Stimulated activated memory B cell treated with anti-CD40 and anti-IgM and Interleukin-4, amounts not matched to agents 10 μg/mL and 1 μg/mL and 100 μg/mL, for 72 hours (primary cell): Measurements from ENCODE around the gene PTPRN2.
"Not testable (repeated sequence)": the region's sequence is repeated elsewhere in the genome, so short reads cannot be mapped to it uniquely, and the experiment has no call there.

ENCODE experiments used
- ATAC-seq: fragments of 150-1000 bp; cut with Tn5 transposase; 2 replicates; pipeline ENCODE4 v1.10.0; 2021
- H3K27ac Mint-ChIP-seq: one replicate; pipeline ENCODE4 v1.8.0; 2022; ENCODE audit warnings: mild to moderate bottlenecking, mixed read lengths
- H3K27me3 Mint-ChIP-seq: one replicate; pipeline ENCODE4 v1.8.0; 2022; ENCODE audit warnings: mixed read lengths
- H3K36me3 Mint-ChIP-seq: one replicate; pipeline ENCODE4 v1.8.0; 2022; ENCODE audit warnings: mixed read lengths
- H3K4me1 Mint-ChIP-seq: one replicate; pipeline ENCODE4 v1.8.0; 2022; ENCODE audit warnings: mixed read lengths
- H3K4me3 Mint-ChIP-seq: one replicate; pipeline ENCODE4 v1.8.0; 2022; ENCODE audit warnings: mild to moderate bottlenecking, moderate library complexity, mixed read lengths
- H3K9me3 Mint-ChIP-seq: one replicate; pipeline ENCODE4 v1.8.0; 2022; ENCODE audit warnings: mixed read lengths

PTPRN2 gene

DNA sequence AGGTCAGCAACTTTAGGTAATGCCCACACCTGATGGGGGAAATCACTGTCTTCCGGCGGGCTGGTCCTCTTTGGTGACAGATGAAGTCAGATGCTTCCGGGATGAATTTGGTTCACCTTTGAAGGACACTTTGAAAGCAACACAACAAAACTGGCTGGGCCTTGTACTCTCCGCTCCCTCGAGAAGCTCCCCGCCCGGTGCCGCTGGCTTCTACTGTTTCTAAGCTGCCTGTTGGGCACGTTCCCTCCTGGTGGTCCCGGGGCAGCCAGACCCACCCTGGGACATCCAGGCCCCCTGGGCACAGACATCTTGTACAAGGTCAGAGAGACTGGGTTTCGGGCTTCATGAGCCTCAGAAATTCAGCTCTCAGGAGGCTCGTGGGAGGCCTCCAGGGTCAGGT, 798.5 kb downstream of the PTPRN2 start:
- no peaks in the 10 kb centered on the region for H3K27me3 Mint-ChIP-seq

DNA sequence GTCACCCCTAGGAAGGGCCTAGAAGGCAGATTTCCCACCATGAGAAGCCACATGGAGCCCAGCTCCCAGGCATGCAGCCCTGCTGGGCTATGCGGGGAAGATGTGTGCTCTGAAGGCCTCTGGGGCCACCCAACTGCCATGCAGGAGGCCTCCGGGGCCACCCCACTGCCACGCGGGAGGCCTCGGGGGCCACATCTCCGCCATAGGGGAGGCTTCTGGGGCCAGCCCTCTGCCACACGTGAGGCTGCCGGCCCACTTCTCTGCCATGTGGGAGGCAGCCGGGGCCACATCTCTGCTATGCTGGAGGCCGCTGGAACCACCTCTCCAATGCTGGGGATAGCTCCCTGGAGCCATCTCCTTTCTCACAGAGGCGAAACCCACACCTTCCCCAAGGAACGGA, 799.0 kb downstream of the PTPRN2 start:
- Mint-ChIP-seq H3K36me3 (no peaks in the 10 kb centered on the region), H3K9me3 (peaks cover 8% of the 10 kb centered on the region)
- no peak for ATAC-seq

More for the DNA sequence above, 798.5 kb downstream of the PTPRN2 start:
- no peak overlapping the region for H3K27ac Mint-ChIP-seq
- H3K9me3 Mint-ChIP-seq: peaks cover 8% of the 10 kb centered on the region
- no peaks in the 10 kb centered on the region for H3K36me3 Mint-ChIP-seq
- no peaks in the 10 kb centered on the region for H3K4me1 Mint-ChIP-seq
- no peak overlapping the region for H3K4me3 Mint-ChIP-seq
- no peak for ATAC-seq

DNA sequence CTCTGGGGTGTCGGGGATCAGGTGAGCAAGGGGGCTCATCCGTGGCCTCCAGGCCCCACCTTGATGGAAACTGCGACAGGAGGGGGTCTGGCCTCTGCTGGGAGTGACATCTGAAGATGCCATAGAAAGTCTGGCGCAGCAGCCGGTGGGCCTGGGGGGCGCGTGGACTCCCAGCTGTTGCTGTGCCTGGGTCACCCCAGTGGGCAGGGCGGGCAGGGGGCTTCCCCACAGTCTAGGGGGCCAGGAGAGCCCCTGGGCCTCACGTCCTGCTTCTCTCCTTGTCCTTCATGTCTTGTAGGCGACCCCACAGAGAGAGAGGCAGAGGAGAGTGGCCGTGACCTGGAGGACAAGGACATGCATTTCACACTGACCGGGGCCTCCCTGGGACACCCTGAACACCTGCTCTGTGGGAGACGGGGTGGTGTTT, 800.3 kb downstream of the PTPRN2 start:
- H3K27ac Mint-ChIP-seq: no peak overlapping the region
- peaks cover 8% of the 10 kb centered on the region for H3K9me3 Mint-ChIP-seq
- no peaks in the 10 kb centered on the region for H3K4me1 Mint-ChIP-seq
- no peak for ATAC-seq
- no peaks in the 10 kb centered on the region for H3K27me3 Mint-ChIP-seq
- no peak overlapping the region for H3K4me3 Mint-ChIP-seq
- H3K36me3 Mint-ChIP-seq: no peaks in the 10 kb centered on the region

More for the DNA sequence above, 799.0 kb downstream of the PTPRN2 start:
- Mint-ChIP-seq H3K4me1 (no peaks in the 10 kb centered on the region), H3K27me3 (no peaks in the 10 kb centered on the region), H3K4me3 (no peak overlapping the region), H3K27ac (no peak overlapping the region)

DNA sequence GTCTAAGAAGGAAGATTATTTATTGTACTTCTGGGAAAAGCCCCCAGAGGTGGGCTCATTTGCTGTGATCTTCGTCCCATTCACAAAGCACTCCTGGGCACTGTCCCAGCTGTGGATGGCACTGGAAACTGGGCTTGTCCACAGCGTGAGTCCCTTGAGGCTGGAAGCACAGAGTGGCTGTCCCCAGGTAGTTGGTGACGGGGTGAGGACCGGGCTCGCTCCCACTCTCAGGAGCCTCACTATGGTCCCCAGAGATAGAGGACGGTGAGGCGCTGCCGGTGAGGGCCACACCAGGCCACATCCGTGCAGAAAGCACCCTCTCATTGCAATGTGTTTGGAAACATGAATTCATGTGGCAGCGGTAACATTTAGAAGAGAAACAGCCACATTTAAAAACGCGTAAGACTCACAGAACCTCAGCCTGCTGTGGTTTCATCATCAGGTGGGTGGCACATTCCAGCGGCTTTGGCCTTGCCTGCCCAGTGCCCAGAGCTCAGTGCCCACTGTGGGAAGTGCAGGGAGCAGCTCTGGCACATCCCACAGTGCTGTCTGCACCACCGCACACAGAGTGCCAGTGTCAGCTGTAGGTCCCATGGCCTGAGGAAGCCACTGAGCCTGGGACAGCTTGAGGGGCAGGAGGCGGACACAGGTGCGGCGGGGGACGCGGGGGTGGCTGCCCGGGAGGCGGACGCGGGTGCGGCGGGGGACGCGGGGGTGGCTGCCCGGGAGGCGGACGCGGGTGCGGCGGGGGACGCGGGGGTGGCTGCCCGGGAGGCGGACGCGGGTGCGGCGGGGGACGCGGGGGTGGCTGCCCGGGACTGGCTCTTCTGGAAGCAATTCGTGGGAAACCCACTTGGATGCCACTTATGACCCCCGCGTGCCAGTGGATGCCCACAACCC, 801.0 kb downstream of the PTPRN2 start:
- H3K4me3 Mint-ChIP-seq: no peak overlapping the region
- H3K4me1 Mint-ChIP-seq: no peaks in the 10 kb centered on the region
- H3K27me3 Mint-ChIP-seq: no peaks in the 10 kb centered on the region
- no peak overlapping the region for H3K27ac Mint-ChIP-seq
- peak; percentile 37 for ATAC-seq
- H3K36me3 Mint-ChIP-seq: no peaks in the 10 kb centered on the region
- peaks cover 8% of the 10 kb centered on the region for H3K9me3 Mint-ChIP-seq

DNA sequence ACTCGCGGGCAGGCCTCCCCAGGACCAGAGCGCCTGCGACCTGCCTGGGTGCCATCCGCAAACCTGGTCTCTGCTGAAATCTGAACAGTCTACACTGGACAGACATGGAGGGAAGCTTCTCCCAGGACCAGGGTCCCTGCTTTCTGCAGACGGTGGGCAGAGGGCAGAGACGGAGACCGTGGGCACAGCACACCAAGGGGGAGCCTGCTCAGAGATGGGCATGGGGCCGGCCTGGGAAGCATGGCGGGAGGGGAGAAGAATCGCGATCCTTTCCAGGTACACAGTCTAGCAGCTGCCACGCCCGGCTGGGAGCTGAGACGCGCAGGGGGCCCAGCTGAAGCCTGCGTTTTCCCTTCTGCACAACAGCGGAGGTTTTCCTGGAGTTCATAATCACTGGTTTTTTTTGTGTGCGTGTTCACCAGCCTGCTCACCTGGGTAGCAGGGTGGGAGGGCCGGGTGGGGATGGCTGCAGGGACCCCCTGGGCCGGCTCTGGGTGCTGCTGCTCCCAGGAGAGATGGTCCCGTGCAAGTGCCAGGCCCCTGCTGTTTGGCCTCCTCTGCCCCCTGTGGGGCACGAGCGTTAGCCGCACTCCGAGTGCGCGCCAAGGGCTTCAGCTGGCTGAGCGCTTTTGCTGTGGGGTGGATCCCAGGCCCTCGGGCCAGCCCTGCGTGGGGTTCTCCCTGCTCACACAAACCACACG, 802.0 kb downstream of the PTPRN2 start:
- H3K9me3 Mint-ChIP-seq: peaks cover 8% of the 10 kb centered on the region
- H3K27me3 Mint-ChIP-seq: no peaks in the 10 kb centered on the region
- ATAC-seq: no peak
- H3K36me3 Mint-ChIP-seq: no peaks in the 10 kb centered on the region
- no peak overlapping the region for H3K4me3 Mint-ChIP-seq
- H3K4me1 Mint-ChIP-seq: no peaks in the 10 kb centered on the region
- no peak overlapping the region for H3K27ac Mint-ChIP-seq

DNA sequence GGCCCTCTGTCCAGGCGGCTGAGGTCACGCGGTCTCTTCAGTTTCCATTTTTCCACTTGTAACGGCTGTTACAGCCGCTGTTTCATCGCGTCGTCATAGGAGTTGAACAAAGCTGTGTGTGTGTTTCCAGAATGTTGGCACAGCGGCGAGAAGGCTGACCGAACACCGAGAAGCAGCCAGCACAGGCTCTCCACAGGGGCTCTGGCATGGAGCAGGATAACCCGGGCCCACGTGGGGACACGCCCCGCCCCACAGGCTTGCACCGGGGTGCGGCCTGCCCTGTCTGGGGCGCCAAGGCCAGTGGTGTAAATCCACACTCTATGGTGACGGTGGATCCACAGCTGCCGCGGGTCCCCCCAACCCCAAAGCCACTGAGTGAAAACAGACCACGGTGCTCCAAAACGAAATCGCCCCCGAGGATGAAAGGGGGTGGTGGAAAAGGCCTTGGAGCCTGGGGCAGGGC, 802.6 kb downstream of the PTPRN2 start:
- Mint-ChIP-seq H3K36me3 (no peaks in the 10 kb centered on the region), H3K4me3 (no peak overlapping the region), H3K9me3 (peaks cover 6% of the 10 kb centered on the region), H3K27me3 (no peaks in the 10 kb centered on the region), H3K27ac (no peak overlapping the region), H3K4me1 (no peaks in the 10 kb centered on the region)
- no peak for ATAC-seq

DNA sequence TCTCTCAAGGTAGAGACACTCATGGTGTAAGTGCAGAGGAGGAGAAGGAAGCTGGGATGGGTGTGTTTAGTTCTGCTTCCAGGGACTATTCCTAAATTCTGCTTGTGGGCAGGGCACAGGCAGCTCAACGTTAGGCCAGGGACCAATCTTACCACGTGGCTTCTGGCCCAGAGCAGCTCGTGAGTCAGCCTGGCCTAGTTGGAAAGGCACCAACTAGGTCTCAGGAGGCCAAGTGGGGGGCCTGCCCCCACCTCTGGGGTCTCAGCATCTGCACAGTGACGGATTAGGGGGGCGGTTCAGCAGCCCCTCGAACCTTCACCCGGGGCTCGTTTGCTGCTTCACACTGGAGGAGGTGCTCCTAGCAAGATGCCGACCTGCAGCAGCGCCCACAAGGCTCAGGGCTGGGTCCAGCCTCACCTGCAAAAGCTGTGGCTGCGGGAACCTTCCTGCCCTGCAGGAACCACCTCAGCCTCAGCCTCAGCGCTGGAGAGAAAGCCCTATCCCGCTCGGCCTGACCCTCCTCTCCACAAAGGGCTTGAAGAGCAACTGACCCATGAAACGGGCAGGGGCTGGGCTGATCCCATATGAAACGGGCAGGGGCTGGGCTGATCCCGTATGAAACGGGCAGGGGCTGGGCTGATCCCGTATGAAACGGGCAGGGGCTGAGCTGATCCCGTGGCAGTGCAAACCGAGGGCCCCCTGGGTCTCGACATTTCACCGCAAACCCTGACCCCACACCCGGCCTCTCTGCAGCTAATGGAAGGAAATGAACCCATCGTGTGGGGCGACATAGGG, 803.4 kb downstream of the PTPRN2 start:
- H3K4me3 Mint-ChIP-seq: no peak overlapping the region
- H3K9me3 Mint-ChIP-seq: no peaks in the 10 kb centered on the region
- no peaks in the 10 kb centered on the region for H3K4me1 Mint-ChIP-seq
- ATAC-seq: no peak
- H3K36me3 Mint-ChIP-seq: no peaks in the 10 kb centered on the region
- H3K27me3 Mint-ChIP-seq: no peaks in the 10 kb centered on the region
- H3K27ac Mint-ChIP-seq: no peak overlapping the region

DNA sequence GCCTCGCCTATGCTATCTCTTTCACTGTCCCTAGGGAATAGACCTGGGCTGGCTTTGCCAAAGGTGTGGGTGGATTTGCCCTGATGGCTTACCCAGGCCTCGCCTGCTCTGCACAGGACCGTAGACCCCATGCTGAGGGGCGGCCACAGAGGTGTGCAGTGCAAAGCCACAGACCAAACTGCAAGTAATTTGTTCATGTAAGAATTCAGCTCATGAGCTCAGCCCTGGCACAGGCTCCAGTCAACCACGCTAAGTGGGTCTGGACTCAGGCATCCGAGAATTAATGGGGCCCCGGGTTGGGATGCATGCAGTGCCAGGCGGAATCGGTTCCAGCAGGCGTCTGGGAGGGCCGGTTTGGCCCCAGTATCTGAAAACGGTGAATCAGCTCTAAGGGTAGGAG, 805.6 kb downstream of the PTPRN2 start:
- Mint-ChIP-seq H3K27me3 (peaks cover 11% of the 10 kb centered on the region), H3K9me3 (peaks cover under 1% of the 10 kb centered on the region), H3K4me3 (no peak overlapping the region), H3K4me1 (no peaks in the 10 kb centered on the region), H3K36me3 (peaks cover 2% of the 10 kb centered on the region), H3K27ac (no peak overlapping the region)
- ATAC-seq: no peak

DNA sequence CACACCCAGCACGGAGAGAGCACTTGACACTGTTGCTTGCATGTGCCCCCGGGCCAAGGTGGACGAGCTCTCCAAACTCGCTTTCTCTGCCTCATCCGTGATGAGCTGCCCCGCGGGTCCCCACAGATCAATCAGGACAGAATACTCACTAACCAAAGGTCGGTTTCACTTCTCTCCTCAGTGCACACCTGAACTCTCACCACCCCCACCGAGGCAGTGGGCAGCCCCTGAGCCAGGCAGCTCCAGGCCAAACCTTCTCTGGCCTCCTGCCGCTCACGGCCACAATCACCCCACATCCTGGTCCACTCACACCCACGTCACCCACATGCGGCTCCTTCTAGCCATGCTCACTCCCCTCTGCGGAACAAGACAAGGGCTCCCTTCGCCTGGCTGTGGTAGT, 806.9 kb downstream of the PTPRN2 start:
- peaks cover 5% of the 10 kb centered on the region for H3K36me3 Mint-ChIP-seq
- H3K4me1 Mint-ChIP-seq: no peaks in the 10 kb centered on the region
- H3K27ac Mint-ChIP-seq: no peak overlapping the region
- H3K9me3 Mint-ChIP-seq: peaks cover 4% of the 10 kb centered on the region
- H3K4me3 Mint-ChIP-seq: no peak overlapping the region
- H3K27me3 Mint-ChIP-seq: peaks cover 16% of the 10 kb centered on the region
- no peak for ATAC-seq

DNA sequence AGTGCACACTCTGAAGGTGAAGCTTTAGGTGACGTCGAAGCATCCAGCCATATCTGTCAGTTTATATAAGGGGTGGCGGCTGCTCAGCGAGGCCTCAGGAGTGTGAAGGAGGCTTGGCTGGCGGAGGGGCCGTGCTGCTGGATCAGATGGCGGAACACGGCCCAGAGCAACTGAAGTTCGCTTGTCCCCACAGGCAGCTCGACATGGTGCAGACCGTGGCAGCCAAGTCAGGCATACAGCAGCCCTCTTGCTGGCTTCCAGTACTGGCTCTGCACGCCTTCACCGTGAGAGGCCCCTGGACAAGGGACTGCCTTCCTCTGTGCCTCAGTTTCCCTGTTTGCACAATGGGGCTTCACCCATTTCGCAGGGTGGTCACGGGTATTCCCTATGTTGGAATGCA, 807.3 kb downstream of the PTPRN2 start:
- Mint-ChIP-seq H3K4me1 (no peaks in the 10 kb centered on the region), H3K9me3 (peaks cover 4% of the 10 kb centered on the region), H3K27me3 (peaks cover 16% of the 10 kb centered on the region), H3K27ac (no peak overlapping the region), H3K4me3 (no peak overlapping the region), H3K36me3 (peaks cover 5% of the 10 kb centered on the region)
- no peak for ATAC-seq

DNA sequence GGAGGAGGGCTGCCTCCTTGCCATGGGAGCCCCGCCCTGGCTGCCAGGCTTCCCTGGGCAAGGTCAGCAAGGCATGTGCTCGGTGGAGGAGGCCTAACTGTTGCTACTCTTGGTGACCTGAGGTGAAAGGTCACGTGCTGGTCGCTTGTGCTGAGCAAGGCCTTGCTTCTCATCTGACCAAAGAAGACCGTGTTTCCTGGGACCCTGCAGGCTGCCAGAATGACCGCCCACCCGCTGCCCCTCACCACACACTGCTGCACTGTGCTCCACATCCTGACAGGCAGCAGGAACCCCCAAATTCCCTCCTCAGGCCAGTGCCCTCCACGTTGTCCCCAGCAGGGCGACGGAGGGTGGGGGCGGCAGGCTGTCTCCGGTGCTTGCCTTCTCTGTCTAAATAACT, 808.4 kb downstream of the PTPRN2 start:
- Mint-ChIP-seq H3K36me3 (peaks cover 5% of the 10 kb centered on the region), H3K4me3 (no peak overlapping the region), H3K9me3 (peaks cover 4% of the 10 kb centered on the region), H3K4me1 (no peaks in the 10 kb centered on the region), H3K27ac (no peak overlapping the region), H3K27me3 (peaks cover 16% of the 10 kb centered on the region)
- no peak for ATAC-seq

DNA sequence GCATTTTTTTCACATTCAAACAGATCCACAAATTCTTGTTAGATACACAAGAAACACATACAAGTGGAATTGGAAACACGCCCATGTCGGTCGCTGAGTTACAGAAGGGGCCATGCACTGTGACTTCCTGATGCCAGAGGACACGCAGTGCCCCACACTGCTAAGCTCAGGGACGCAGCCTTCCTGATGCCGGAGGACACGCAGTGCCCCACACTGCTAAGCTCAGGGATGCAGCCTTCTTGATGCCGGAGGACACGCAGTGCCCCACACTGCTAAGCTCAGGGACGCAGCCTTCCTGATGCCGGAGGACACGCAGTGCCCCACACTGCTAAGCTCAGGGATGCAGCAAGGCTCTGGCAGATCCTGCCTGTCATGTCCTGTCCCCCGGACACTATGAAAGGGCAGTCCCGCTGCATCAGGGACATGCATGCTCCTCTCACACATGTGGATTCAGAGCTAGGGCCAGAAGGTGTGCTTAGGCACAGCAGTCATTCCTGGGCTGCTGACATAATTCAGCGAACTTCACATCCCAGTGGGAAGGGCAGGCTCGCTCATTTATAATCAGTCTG, 810.3 kb downstream of the PTPRN2 start:
- not testable (repeated sequence) for H3K4me3 Mint-ChIP-seq, H3K9me3 Mint-ChIP-seq, H3K4me1 Mint-ChIP-seq, H3K36me3 Mint-ChIP-seq, H3K27ac Mint-ChIP-seq, ATAC-seq
- peaks cover 18% of the 10 kb centered on the region for H3K27me3 Mint-ChIP-seq

DNA sequence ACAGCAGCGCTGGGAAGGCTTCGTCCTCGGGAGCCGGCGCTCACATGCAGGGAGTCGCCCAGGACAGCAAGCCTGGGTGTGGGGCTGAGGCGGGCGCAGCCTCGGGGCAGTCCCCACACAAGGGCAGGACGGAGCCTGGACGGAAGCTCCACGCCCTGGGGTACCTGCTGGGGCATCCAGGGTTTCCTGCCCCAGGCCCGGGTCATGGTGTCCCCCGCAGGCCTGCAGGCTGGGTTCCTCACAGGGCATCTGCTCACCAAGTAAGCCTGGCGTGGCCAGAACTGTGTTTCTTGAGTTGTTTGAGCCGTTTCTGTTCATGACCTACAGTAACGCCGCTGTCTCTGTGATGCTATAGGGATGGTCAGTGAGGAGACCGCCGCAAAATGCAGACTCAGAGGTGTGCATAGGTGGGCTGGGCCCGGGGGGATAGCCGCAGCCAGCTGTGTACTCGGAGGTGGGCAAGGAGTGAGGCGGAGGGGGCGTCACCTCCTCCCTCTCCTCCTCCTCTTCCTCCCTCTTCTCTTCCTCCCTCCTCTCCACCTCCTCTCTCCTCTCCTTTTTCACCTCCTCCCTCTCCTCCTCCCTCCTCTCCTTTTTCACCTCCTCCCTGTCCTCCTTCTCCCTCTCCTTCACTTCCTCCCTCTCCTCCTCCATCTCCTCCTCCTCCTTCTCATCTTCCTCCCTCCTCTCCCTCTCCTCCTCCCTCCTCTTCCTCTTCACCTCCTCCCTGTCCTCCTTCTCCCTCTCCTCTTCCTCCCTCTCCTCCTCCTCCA, 811.9 kb downstream of the PTPRN2 start:
- peak; percentile 41 for ATAC-seq
- H3K9me3 Mint-ChIP-seq: peaks cover 18% of the 10 kb centered on the region
- no peaks in the 10 kb centered on the region for H3K4me1 Mint-ChIP-seq

DNA sequence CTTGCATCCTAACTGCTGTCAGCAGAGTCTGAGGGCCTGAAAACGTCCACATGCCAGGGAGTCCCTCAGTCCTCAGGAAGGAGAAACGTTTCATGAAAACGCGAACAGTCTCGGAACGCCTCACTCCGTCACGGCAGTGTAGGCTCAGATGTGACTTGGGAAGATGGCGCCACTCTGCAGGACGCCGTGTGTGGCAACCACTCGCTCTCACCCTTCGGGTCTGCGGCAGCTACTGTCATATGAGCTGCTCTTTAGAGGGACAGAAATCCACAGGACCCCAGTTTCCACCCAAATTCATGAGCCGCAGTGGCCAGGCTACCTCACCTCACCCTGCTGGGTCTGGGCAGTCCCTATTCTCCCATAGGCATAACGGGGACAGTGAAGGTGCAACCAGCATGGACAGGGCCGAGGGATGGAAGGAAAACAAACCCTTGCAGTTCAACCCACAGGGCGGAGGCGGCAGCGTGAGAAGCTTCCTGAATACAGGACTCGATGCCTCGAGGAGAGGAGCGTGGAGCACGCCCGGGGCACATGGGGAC, 812.5 kb downstream of the PTPRN2 start:
- no peaks in the 10 kb centered on the region for H3K4me1 Mint-ChIP-seq
- peaks cover 18% of the 10 kb centered on the region for H3K9me3 Mint-ChIP-seq
- no peak overlapping the region for H3K4me3 Mint-ChIP-seq
- no peak overlapping the region for H3K27ac Mint-ChIP-seq
- ATAC-seq: peak; percentile 28
- peaks cover 5% of the 10 kb centered on the region for H3K36me3 Mint-ChIP-seq
- peaks cover 28% of the 10 kb centered on the region for H3K27me3 Mint-ChIP-seq

More for the DNA sequence above, 811.9 kb downstream of the PTPRN2 start:
- H3K36me3 Mint-ChIP-seq: peaks cover 5% of the 10 kb centered on the region
- H3K4me3 Mint-ChIP-seq: no peak overlapping the region
- no peak overlapping the region for H3K27ac Mint-ChIP-seq
- peaks cover 28% of the 10 kb centered on the region for H3K27me3 Mint-ChIP-seq
